ENCODE measurements around the gene GPR27. TPM values are rescaled to one million over a fixed set of nuclear protein-coding genes. Genes with fewer than 3 reads are reported as not detected.

GPR27 gene
- total RNA-seq, 1 donor from 2014 or later = 3.9 TPM

DNA sequence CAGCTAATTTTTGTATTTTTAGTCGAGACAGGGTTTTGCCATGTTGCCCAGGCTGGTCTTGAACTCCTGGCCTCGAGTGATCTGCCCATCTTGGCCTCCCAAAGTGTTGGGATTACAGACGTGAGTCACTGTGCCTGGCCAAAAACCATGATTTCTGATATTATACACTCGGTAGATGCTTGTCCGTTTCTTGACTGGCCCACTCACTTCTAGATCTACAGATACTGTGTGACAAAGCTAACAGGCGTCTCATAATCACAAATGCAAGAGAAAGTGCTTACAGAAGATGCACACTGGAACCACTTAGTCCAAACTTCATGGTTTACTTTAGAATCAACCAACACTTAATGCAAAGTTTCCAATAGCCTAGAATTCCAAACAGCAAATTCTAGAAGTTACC lies 22.9 kb downstream of the GPR27 start:
- TF ChIP-seq, protein P1, sequence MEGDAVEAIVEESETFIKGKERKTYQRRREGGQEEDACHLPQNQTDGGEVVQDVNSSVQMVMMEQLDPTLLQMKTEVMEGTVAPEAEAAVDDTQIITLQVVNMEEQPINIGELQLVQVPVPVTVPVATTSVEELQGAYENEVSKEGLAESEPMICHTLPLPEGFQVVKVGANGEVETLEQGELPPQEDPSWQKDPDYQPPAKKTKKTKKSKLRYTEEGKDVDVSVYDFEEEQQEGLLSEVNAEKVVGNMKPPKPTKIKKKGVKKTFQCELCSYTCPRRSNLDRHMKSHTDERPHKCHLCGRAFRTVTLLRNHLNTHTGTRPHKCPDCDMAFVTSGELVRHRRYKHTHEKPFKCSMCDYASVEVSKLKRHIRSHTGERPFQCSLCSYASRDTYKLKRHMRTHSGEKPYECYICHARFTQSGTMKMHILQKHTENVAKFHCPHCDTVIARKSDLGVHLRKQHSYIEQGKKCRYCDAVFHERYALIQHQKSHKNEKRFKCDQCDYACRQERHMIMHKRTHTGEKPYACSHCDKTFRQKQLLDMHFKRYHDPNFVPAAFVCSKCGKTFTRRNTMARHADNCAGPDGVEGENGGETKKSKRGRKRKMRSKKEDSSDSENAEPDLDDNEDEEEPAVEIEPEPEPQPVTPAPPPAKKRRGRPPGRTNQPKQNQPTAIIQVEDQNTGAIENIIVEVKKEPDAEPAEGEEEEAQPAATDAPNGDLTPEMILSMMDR (conservative IDR thresholded peaks at IDR 0.05; ENCODE audit: low read depth, low read length) = no peak
- no peak overlapping the region for H3K4me3 ChIP-seq (ENCODE audit: low read depth, low read length)
- no peak for DNase-seq (ENCODE audit: low read depth)

DNA sequence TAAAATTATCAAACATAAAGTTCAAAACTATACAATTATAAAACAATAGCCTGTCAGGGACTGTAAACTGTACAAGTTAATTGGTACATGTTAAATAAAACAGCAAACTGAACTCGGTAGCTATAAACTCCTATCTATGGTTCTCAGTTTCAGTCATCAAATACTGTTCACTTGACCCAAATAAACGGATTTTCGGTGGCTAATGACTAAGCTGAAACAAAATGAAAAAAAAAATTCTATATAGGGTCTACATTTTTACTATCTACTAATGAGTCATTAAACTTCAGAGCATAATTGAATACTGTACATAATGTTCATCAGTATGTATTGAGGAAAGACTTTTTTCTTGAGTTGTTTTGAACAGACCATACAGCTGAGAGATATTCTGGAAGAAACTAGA lies 24.7 kb downstream of the GPR27 start:
- no peak overlapping the region for H3K4me3 ChIP-seq (ENCODE audit: low read depth, low read length)
- TF ChIP-seq, protein P1 (conservative IDR thresholded peaks at IDR 0.05; ENCODE audit: low read depth, low read length) = no peak
- no peak for DNase-seq (ENCODE audit: low read depth)

DNA sequence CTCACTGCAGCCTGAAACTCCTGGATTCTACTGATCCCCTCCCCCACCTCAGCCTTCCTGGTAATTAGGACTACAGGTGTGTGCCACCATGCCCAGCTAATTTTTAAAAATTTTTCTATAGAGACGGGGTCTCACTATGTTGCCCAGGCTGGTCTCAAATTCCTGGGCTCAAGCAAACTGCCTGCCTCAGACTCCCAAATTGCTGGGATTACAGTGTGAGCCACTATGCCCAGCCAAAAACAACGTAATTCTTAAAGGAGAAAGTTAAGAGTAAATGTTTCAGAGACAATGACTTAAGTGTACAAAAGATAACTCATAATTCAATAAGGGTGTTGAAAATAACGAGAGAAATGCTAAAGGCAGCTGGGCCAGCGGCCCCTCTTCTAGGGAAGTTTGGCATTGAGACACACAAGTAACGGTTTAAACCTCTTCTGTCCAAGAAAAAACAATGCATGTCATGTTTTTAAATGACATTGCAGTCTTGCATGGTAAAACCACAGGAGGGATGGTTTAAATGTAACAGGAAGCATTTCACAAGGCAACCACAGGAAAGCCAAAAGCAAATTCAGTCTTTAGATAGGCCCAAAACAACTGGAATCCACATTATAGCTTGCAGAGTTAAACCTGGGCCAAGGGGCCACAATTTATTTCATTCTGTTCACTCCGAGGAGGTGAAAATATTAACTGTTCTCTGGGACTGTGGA lies 26.2 kb downstream of the GPR27 start:
- TF ChIP-seq, protein P1 (conservative IDR thresholded peaks at IDR 0.05; ENCODE audit: low read depth, low read length) = no peak
- H3K4me3 ChIP-seq (ENCODE audit: low read depth, low read length) = no peak overlapping the region
- no peak for DNase-seq (ENCODE audit: low read depth)

DNA sequence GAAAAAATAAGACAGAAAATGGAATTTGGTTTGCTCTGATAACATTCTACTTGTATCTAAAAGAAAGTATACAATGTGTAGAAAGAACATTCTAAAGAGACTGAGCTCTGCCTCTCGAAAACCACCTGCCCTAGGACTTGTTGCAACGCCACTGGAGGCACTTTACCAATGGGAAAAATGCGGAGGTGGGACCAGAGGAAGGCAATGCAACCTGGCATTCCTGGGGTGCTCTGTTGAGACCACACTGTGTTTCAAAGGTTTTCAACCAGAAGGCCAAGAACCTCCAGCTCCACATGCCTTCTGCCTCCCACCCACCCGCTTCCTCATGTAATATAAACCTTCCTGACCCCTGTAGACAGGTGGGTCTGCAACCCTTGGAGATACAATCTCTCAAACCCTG lies 26.8 kb downstream of the GPR27 start:
- no peak overlapping the region for H3K4me3 ChIP-seq (ENCODE audit: low read depth, low read length)
- no peak for DNase-seq (ENCODE audit: low read depth)
- TF ChIP-seq, protein P1 (conservative IDR thresholded peaks at IDR 0.05; ENCODE audit: low read depth, low read length) = no peak

DNA sequence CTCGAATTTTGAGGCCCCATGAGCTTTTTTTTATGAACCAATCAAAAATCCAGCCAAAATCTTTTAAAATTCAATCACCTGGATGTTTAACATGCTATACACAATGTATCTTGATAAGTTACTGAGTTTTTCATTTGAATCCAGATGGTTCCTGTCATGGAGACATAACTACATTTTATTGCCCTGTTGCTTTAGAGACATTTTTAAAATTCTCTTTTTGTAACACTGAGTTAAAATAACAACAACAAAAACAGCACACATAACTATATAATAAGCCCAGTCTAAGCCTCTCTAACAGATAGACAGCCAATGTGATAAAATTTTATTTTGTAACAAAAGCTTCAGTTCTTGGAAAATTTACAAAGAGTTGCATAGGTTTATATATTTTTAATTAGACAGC lies 29.5 kb downstream of the GPR27 start:
- TF ChIP-seq, protein P1 (conservative IDR thresholded peaks at IDR 0.05; ENCODE audit: low read depth, low read length) = no peak
- no peak for DNase-seq (ENCODE audit: low read depth)
- H3K4me3 ChIP-seq (ENCODE audit: low read depth, low read length) = no peak overlapping the region

DNA sequence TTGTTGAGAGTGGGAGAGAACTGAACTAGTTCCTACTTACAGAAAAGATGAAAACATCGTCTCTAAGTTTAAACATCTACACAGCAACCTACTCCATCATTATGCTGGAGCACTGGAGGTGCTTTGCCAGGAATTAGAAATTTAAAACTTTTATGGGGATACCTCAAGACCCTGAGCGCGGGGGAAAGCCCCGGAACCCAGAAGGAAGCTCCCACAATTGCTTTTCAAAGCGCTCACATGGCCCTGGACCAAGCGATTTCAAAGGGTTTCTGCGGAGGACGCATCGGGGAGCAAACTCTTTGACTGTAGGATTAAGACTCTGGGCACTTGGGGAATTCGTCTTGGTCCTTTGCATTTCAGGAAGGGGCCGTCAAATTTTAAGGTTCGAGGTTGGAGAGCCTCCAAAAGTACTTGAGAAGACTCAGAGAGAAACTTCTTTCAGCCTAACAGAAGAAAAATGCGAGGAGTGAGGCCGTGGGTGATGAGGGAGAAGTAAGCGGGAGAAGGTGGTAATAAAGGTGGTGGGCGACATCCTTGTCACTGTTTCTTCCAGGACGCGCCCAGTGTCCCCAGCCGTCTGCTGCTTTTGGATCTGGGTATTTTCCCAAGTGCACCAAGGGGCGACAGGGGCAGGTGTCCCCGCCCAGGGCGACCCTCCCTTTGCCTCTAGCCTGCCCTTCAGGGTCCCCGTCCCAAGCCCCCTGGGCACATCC lies 30.7 kb downstream of the GPR27 start:
- H3K4me3 ChIP-seq (ENCODE audit: low read depth, low read length) = peak overlapping the region; percentile 38
- TF ChIP-seq, protein P1 (conservative IDR thresholded peaks at IDR 0.05; ENCODE audit: low read depth, low read length) = no peak

More for the DNA sequence above, 30.7 kb downstream of the GPR27 start:
- DNase-seq (ENCODE audit: low read depth) = no peak
